Testis (tissue), 2 donors: ENCODE measurements around the gene PLAAT3.

Experiments used
- POLR2A ChIP-seq: fragments of 450-650 bp; IDR thresholded peaks from one replicate; pipeline ENCODE4 v1.6.1; 2017; ENCODE audit warnings: antibody characterized with exemption, mild to moderate bottlenecking, moderate library complexity
- TF ChIP-seq, protein P1 (sequence below), 3 experiments: fragments of 450-650 bp in 2 of 3; fragments of 200-600 bp in 1 of 3; sonication (generic) in 1 of 3; IDR thresholded peaks; one replicate each; pipeline ENCODE4 v1.5.1; 2016 to 2019; ENCODE audit warnings: antibody characterized with exemption in 3 of 3, mild to moderate bottlenecking in 2 of 3, moderate library complexity in 1 of 3

GRCh38 chr11:63551091-63551888, 62.9 kb downstream of the PLAAT3 start:
- TF ChIP-seq, protein P1, sequence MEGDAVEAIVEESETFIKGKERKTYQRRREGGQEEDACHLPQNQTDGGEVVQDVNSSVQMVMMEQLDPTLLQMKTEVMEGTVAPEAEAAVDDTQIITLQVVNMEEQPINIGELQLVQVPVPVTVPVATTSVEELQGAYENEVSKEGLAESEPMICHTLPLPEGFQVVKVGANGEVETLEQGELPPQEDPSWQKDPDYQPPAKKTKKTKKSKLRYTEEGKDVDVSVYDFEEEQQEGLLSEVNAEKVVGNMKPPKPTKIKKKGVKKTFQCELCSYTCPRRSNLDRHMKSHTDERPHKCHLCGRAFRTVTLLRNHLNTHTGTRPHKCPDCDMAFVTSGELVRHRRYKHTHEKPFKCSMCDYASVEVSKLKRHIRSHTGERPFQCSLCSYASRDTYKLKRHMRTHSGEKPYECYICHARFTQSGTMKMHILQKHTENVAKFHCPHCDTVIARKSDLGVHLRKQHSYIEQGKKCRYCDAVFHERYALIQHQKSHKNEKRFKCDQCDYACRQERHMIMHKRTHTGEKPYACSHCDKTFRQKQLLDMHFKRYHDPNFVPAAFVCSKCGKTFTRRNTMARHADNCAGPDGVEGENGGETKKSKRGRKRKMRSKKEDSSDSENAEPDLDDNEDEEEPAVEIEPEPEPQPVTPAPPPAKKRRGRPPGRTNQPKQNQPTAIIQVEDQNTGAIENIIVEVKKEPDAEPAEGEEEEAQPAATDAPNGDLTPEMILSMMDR (IDR thresholded peaks at IDR 0.05), result no peak
- no peak for TF ChIP-seq POLR2A
